ENCODE measurements around the gene RPL15.

GRCh38 chr3:23880703-23881339 lies 36.1 kb upstream of the RPL15 start:
- TF ChIP-seq POU6F1 (CRISPR knock-in tag; IDR thresholded peaks at IDR 0.05; ENCODE audit: borderline replicate concordance, low read depth) (no peak), ARNTL (CRISPR knock-in tag; IDR thresholded peaks at IDR 0.05; ENCODE audit: borderline replicate concordance, low read depth) (no peak), CSDC2 (CRISPR knock-in tag; IDR thresholded peaks at IDR 0.05) (no peak), ZFP30 (CRISPR knock-in tag; IDR thresholded peaks at IDR 0.05) (no peak), RARB (CRISPR knock-in tag; IDR thresholded peaks at IDR 0.05) (no peak)
